CD14-positive monocyte (primary cell): ENCODE data around the gene SLC7A4. TPM values are rescaled to one million over a fixed set of nuclear protein-coding genes. Genes with fewer than 3 reads are reported as not detected.

Experiments used
- DNase-seq, 3 donors: peaks; one replicate each; pipeline ENCODE4 v3.0.0-alpha.2; 2011 to 2022
- H2AFZ ChIP-seq: 2 replicates; pipeline ENCODE4 v1.6.0; 2012; ENCODE audit warnings: mild to moderate bottlenecking, low read depth, low read length, inconsistent platforms; ENCODE audit not compliant: insufficient read depth, poor library complexity, severe bottlenecking
- H3K27ac ChIP-seq, 2 donors: 1 replicate in 1 of 2; 2 replicates in 1 of 2; pipeline ENCODE4 v1.5.1; 2012 to 2013; ENCODE audit warnings: low read length in 2 of 2, control low read depth in 1 of 2, inconsistent platforms in 1 of 2, low read depth in 1 of 2, mild to moderate bottlenecking in 1 of 2
- H3K27me3 ChIP-seq, 2 donors: one replicate each; pipeline versions ENCODE4 v1.6.0 to v1.6.1; 2011 to 2013; ENCODE audit warnings: low read length in 2 of 2; ENCODE audit not compliant: control insufficient read depth in 2 of 2, insufficient read depth in 2 of 2
- H3K36me3 ChIP-seq, 2 donors: replicated peaks in 1 of 2; 1 replicate in 1 of 2; 2 replicates in 1 of 2; pipeline versions ENCODE4 v1.5.1 to v1.6.1; 2012 to 2013; ENCODE audit warnings: low read length in 2 of 2, control low read depth in 1 of 2, inconsistent platforms in 1 of 2, mild to moderate bottlenecking in 1 of 2; ENCODE audit not compliant: insufficient read depth in 2 of 2, control insufficient read depth in 1 of 2
- H3K4me1 ChIP-seq, 2 donors: 1 replicate in 1 of 2; 2 replicates in 1 of 2; pipeline versions ENCODE4 v1.5.1 to v1.6.1; 2012 to 2013; ENCODE audit warnings: low read length in 2 of 2, control low read depth in 1 of 2, inconsistent platforms in 1 of 2, mild to moderate bottlenecking in 1 of 2, moderate library complexity in 1 of 2; ENCODE audit not compliant: insufficient read depth in 2 of 2, control insufficient read depth in 1 of 2
- H3K4me2 ChIP-seq: replicated peaks from 2 replicates; pipeline ENCODE3; 2012; ENCODE audit warnings: low read length, moderate library complexity, mild to moderate bottlenecking; ENCODE audit not compliant: poor library complexity, severe bottlenecking; ENCODE audit errors: extremely low read depth
- H3K4me3 ChIP-seq, 3 experiments: fragments of 200-600 bp in 1 of 3; sonication (generic) in 1 of 3; replicated peaks in 1 of 3; 1 replicate in 2 of 3; 2 replicates in 1 of 3; pipeline ENCODE4 v1.5.1; 2011 to 2013; ENCODE audit warnings: low read length in 3 of 3, mild to moderate bottlenecking in 3 of 3, control low read depth in 2 of 3, low read depth in 2 of 3, inconsistent platforms in 1 of 3, moderate library complexity in 1 of 3
- H3K79me2 ChIP-seq: 2 replicates; pipeline ENCODE4 v1.6.0; 2012; ENCODE audit warnings: mild to moderate bottlenecking, control low read depth, inconsistent platforms, low read length, moderate library complexity; ENCODE audit not compliant: insufficient read depth
- H3K9ac ChIP-seq: 2 replicates; pipeline ENCODE4 v1.6.0; 2017; ENCODE audit warnings: low read length, mild to moderate bottlenecking; ENCODE audit not compliant: insufficient read depth, poor library complexity, severe bottlenecking
- H3K9me3 ChIP-seq, 2 donors: replicated peaks in 1 of 2; 1 replicate in 1 of 2; 2 replicates in 1 of 2; pipeline versions ENCODE4 v1.5.1 to v1.6.1; 2012 to 2013; ENCODE audit warnings: low read length in 2 of 2, control low read depth in 1 of 2; ENCODE audit not compliant: control insufficient read depth in 1 of 2, insufficient read depth in 1 of 2
- H4K20me1 ChIP-seq: 2 replicates; pipeline ENCODE4 v1.6.0; 2012; ENCODE audit warnings: mild to moderate bottlenecking, low read length, control low read depth, moderate library complexity; ENCODE audit not compliant: insufficient read depth
- H3K27ac Mint-ChIP-seq, 7 donors: one replicate each; pipeline ENCODE4 v1.8.0; 2020; ENCODE audit warnings: mild to moderate bottlenecking in 7 of 7, mixed read lengths in 7 of 7, moderate library complexity in 6 of 7, inconsistent platforms in 2 of 7
- H3K27me3 Mint-ChIP-seq, 3 donors: one replicate each; pipeline ENCODE4 v1.8.0; 2021 to 2022; ENCODE audit warnings: low read depth in 3 of 3, mild to moderate bottlenecking in 3 of 3, mixed read lengths in 3 of 3, moderate library complexity in 3 of 3, inconsistent platforms in 1 of 3
- H3K36me3 Mint-ChIP-seq, 2 donors: one replicate each; pipeline ENCODE4 v1.8.0; 2020; ENCODE audit warnings: mixed read lengths in 2 of 2, inconsistent platforms in 1 of 2, mild to moderate bottlenecking in 1 of 2
- H3K4me1 Mint-ChIP-seq: one replicate; pipeline ENCODE4 v1.8.0; 2020; ENCODE audit warnings: mild to moderate bottlenecking, mixed read lengths
- H3K4me3 Mint-ChIP-seq, 2 donors: one replicate each; pipeline ENCODE4 v1.8.0; 2020; ENCODE audit warnings: mild to moderate bottlenecking in 2 of 2, mixed read lengths in 2 of 2, moderate library complexity in 1 of 2
- H3K9me3 Mint-ChIP-seq, 7 donors: one replicate each; pipeline ENCODE4 v1.8.0; 2020 to 2022; ENCODE audit warnings: mixed read lengths in 7 of 7, mild to moderate bottlenecking in 6 of 7, moderate library complexity in 6 of 7, inconsistent platforms in 2 of 7
- WGBS: methylation state at CpG from one replicate; pipeline ENCODE4 v1.1.5; 2013; ENCODE audit warnings: missing lambda C conversion rate; ENCODE audit not compliant: insufficient coverage; 5-methylcytosine and 5-hydroxymethylcytosine counted together
- intact Hi-C, 2 donors: fragments of 100-400 bp; cut with micrococcal nuclease; formaldehyde crosslinking; loops; one replicate each; pipeline versions ENCODE4 v1.15.0 to v1.15.1; 2023
- polyA plus RNA-seq, 3 donors: library from polyadenylated mRNA; depleted of rRNA in 1 of 3; unstranded in 2 of 3; stranded (reverse) in 1 of 3; fragments of 300-500 nt in 2 of 3; fragments of >200 nt in 1 of 3; fragmentation: Illumina TruSeq in 2 of 3; gene quantifications; 1 replicate in 2 of 3; 2 replicates in 1 of 3; pipeline ENCODE4 v1.2.3, GENCODE V29; 2012 to 2021
- TF ChIP-seq, protein P1 (sequence below): fragments of 200-600 bp; IDR thresholded peaks from one replicate; pipeline ENCODE4 v1.8.0; 2022; ENCODE audit warnings: antibody characterized with exemption, mild to moderate bottlenecking

The SLC7A4 gene
- polyA plus RNA-seq, 3 donors: not detected

DNA sequence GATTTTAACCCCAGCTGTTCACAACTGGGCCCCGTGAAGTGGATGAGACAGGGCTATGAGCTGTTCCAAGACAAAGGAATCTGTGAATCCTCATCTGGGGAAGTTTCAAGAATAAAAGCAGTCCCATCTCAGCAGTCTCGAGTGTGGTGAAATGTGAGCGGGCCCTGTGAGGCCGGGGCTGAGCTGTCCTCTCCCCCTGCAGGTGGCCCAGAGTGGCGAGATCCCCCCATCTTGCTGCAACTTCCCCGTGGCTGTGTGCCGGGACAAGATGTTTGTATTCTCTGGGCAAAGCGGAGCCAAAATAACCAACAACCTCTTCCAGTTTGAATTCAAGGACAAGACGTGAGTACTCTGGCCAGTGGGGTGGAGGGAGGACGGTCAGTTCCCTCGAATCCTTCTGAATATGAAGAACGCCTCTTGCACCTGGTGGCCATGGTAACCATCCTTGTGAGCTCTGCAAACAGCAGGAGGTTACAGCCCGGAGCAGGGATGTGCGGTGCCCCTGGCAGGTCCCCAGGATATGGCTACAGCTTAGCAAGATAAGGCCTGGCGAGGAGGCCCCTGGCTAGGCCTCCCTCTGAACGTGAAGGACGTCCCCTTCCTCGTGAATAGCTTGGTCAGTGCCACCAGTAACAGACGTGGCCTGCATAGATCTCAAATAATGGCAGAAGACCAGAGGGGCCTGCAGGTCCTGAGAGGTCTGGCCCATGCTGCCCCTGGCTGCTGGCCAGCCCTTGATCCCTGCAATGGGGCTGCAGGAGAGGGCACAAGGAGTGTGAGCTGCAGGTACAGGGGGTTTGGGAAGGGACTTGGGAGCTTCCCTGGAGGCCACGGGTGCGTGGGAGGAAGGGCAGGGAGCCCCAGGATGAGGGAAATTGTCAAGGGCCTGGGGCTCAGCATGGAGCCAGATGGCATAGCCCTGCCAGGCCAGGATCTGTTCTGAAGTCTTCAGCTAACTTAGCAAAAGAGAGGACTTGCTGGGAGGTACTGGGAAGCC lies 41.9 kb downstream of the SLC7A4 start:
- Histone ChIP-seq H3K4me1 (no peaks in the 10 kb centered on the region), H2AFZ (no peak overlapping the region), H3K79me2 (no peaks in the 10 kb centered on the region), H3K4me2 (no peak overlapping the region), H3K9ac (no peak overlapping the region), H3K9me3 (no peaks in the 10 kb centered on the region), H4K20me1 (no peaks in the 10 kb centered on the region), H3K27ac (no peak overlapping the region), H3K4me3 (no peak overlapping the region), H3K36me3 (peaks cover 70 to 95% of the 10 kb centered on the region in 2 donors), H3K27me3 (no peaks in the 10 kb centered on the region)
- no peak for DNase-seq
- TF ChIP-seq, protein P1, sequence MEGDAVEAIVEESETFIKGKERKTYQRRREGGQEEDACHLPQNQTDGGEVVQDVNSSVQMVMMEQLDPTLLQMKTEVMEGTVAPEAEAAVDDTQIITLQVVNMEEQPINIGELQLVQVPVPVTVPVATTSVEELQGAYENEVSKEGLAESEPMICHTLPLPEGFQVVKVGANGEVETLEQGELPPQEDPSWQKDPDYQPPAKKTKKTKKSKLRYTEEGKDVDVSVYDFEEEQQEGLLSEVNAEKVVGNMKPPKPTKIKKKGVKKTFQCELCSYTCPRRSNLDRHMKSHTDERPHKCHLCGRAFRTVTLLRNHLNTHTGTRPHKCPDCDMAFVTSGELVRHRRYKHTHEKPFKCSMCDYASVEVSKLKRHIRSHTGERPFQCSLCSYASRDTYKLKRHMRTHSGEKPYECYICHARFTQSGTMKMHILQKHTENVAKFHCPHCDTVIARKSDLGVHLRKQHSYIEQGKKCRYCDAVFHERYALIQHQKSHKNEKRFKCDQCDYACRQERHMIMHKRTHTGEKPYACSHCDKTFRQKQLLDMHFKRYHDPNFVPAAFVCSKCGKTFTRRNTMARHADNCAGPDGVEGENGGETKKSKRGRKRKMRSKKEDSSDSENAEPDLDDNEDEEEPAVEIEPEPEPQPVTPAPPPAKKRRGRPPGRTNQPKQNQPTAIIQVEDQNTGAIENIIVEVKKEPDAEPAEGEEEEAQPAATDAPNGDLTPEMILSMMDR: no peak
- WGBS: 89% methylated on average over 19 of the region's 21 CpGs
- no peaks in the 10 kb centered on the region for H3K4me1 Mint-ChIP-seq
- no peak overlapping the region for H3K4me3 Mint-ChIP-seq
- peaks cover 0 to 5% (median 3%) of the 10 kb centered on the region in 3 donors for H3K27me3 Mint-ChIP-seq
- H3K9me3 Mint-ChIP-seq: no peaks in the 10 kb centered on the region
- H3K36me3 Mint-ChIP-seq: peaks cover 57 to 83% of the 10 kb centered on the region in 2 donors
- intact Hi-C loops: no loop called here
- peak overlapping the region in 3 of 7 donors; percentile 7 to 42 (median 13) for H3K27ac Mint-ChIP-seq

DNA sequence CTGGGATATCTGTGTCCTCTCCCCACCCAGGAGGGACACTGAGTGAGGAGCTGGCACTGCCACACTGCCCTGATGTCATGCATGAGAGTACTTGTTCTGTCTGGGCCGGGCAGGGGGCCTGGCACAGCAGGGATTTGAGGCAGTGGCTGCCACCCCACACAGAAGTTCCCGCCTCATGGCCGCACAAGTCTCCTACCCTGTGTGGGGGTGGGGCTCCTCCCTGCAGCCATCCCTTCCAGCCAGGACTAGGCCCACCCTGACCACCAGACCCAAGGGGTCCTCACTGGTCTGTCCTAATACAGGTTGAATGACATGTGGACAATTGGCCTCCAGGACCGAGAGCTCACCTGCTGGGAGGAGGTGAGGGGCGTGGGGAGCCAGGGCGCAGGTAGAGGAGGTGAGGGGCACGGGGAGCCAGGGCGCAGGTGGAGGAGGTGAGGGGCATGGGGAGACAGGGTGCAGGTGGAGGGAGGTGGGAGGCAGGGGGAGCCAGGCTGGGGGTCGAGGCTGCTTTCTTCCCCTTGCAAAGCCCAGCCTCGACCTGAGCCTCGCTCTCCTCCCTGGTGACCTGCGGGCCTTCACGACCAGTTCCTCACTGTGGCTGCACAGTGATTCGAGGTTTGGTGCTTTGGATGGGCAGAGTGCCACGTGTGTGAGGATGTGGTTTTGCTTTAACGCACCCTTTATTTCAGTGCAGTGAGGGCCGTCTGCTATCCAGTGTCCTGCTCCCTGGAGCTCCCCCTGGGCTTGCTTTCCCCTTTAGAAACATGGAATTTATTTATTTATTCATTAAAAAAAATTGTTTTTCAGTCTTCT lies 42.8 kb downstream of the SLC7A4 start:
- intact Hi-C loops: loop anchor here in 1 of 2 donors (10.0 kb wide), 1 partner anchor 55 kb away; the partner anchor contains the start of gene LRRC74B
- Histone ChIP-seq H3K79me2 (no peaks in the 10 kb centered on the region), H3K4me2 (no peak overlapping the region), H3K4me1 (no peaks in the 10 kb centered on the region), H3K4me3 (no peak overlapping the region), H3K9me3 (no peaks in the 10 kb centered on the region), H3K36me3 (peaks cover 64 to 88% of the 10 kb centered on the region in 2 donors), H3K27ac (no peak overlapping the region), H4K20me1 (no peaks in the 10 kb centered on the region), H3K27me3 (no peaks in the 10 kb centered on the region), H3K9ac (no peak overlapping the region), H2AFZ (no peak overlapping the region)
- WGBS: 32% methylated on average over 4 of the region's 17 CpGs
- H3K27me3 Mint-ChIP-seq: peaks cover 0 to 5% (median 3%) of the 10 kb centered on the region in 3 donors
- TF ChIP-seq, protein P1: no peak
- DNase-seq: no peak
- H3K4me3 Mint-ChIP-seq: no peak overlapping the region
- H3K36me3 Mint-ChIP-seq: peaks cover 55 to 79% of the 10 kb centered on the region in 2 donors
- peak overlapping the region in 1 of 7 donors; percentile 6 for H3K27ac Mint-ChIP-seq
- H3K4me1 Mint-ChIP-seq: no peaks in the 10 kb centered on the region
- H3K9me3 Mint-ChIP-seq: no peaks in the 10 kb centered on the region
